IMR-90 (cell line): ENCODE measurements around the gene BPIFB2. TPM values are rescaled to one million over a fixed set of nuclear protein-coding genes. Genes with fewer than 3 reads are reported as not detected.

Experiments
- ATAC-seq: fragments of 200-7000 bp; cut with Tn5 transposase; 2 replicates; pipeline ENCODE4 v1.9.1; 2020; ENCODE audit warnings: low read depth, mild to moderate bottlenecking, moderate library complexity
- BruUV-seq: library from RNA; stranded (reverse); fragments of 400-500 nt; replicated peaks from 2 replicates; lab custom pipeline; 2021; lab: Mats Ljungman, UMichigan
- CTCF ChIA-PET: fragments of 300-600 bp; formaldehyde crosslinking; extraction: SDS; loops from one replicate; lab custom pipeline; 2021; ENCODE audit warnings: antibody characterized with exemption; lab: Yijun Ruan, JAX
- POLR2A ChIA-PET: fragments of 300-600 bp; sonication (Branson Sonifier 250); formaldehyde crosslinking; loops from one replicate; lab custom pipeline; 2022; ENCODE audit warnings: antibody characterized with exemption; ENCODE audit not compliant: unreplicated experiment; lab: Charles Lee
- DNase-seq: peaks from one replicate; pipeline ENCODE4 v3.0.0; 2013
- H2AFZ ChIP-seq: replicated peaks from 2 replicates; pipeline ENCODE3; 2013; ENCODE audit warnings: low read length, mild to moderate bottlenecking; ENCODE audit not compliant: poor library complexity
- H2AK5ac ChIP-seq: 2 replicates; pipeline ENCODE4 v1.6.1; 2013; ENCODE audit warnings: low read depth, low read length, inconsistent platforms
- H2AK9ac ChIP-seq: replicated peaks from 2 replicates; pipeline ENCODE3; 2013; ENCODE audit warnings: mild to moderate bottlenecking, low read depth, low read length, moderate library complexity; ENCODE audit not compliant: poor library complexity
- H2BK120ac ChIP-seq: 2 replicates; pipeline ENCODE4 v1.6.1; 2013; ENCODE audit warnings: low read depth, low read length, inconsistent platforms
- H2BK15ac ChIP-seq: 3 replicates; pipeline ENCODE4 v1.6.1; 2013; ENCODE audit warnings: low read depth, low read length, inconsistent platforms
- H2BK20ac ChIP-seq: 2 replicates; pipeline ENCODE4 v1.6.1; 2013; ENCODE audit warnings: low read depth, mild to moderate bottlenecking, inconsistent platforms, low read length, moderate library complexity
- H2BK5ac ChIP-seq: 2 replicates; pipeline ENCODE4 v1.6.1; 2013; ENCODE audit warnings: mild to moderate bottlenecking, low read depth, low read length, inconsistent platforms; ENCODE audit not compliant: poor library complexity, severe bottlenecking
- H3K14ac ChIP-seq: replicated peaks from 2 replicates; pipeline ENCODE4 v1.6.1; 2013; ENCODE audit warnings: low read depth, low read length, inconsistent platforms
- H3K18ac ChIP-seq: 2 replicates; pipeline ENCODE4 v1.6.1; 2013; ENCODE audit warnings: low read depth, low read length, control low read depth
- H3K23ac ChIP-seq: 2 replicates; pipeline ENCODE4 v1.6.1; 2013; ENCODE audit warnings: low read depth, low read length, inconsistent platforms
- H3K27ac ChIP-seq: 2 replicates; pipeline ENCODE4 v1.5.1; 2013; ENCODE audit warnings: mild to moderate bottlenecking, control low read depth, low read length; ENCODE audit not compliant: insufficient read depth
- H3K27me3 ChIP-seq: 2 replicates; pipeline ENCODE4 v1.6.1; 2013; ENCODE audit warnings: low read length; ENCODE audit not compliant: control insufficient read depth, insufficient read depth
- H3K36me3 ChIP-seq: 2 replicates; pipeline ENCODE4 v1.6.1; 2013; ENCODE audit warnings: low read length, mixed read lengths; ENCODE audit not compliant: control insufficient read depth, insufficient read depth
- H3K4ac ChIP-seq: 2 replicates; pipeline ENCODE4 v1.6.1; 2013; ENCODE audit warnings: low read depth, low read length, inconsistent platforms
- H3K4me1 ChIP-seq: 2 replicates; pipeline ENCODE4 v1.6.1; 2013; ENCODE audit warnings: low read length, mixed read lengths; ENCODE audit not compliant: control insufficient read depth, insufficient read depth
- H3K4me2 ChIP-seq: 2 replicates; pipeline ENCODE4 v1.6.1; 2013; ENCODE audit warnings: low read depth, mild to moderate bottlenecking, control low read depth, low read length, moderate library complexity
- H3K4me3 ChIP-seq: 2 replicates; pipeline ENCODE4 v1.5.1; 2013; ENCODE audit warnings: low read depth, mild to moderate bottlenecking, control low read depth, low read length, moderate library complexity; ENCODE audit not compliant: insufficient read depth
- H3K56ac ChIP-seq: 2 replicates; pipeline ENCODE4 v1.6.1; 2013; ENCODE audit warnings: low read length, inconsistent platforms; ENCODE audit not compliant: insufficient read depth; ENCODE audit errors: extremely low read depth
- H3K79me1 ChIP-seq, 2 experiments: 2 replicates each; pipeline ENCODE4 v1.6.1; 2013; ENCODE audit warnings: low read length in 2 of 2, inconsistent platforms in 1 of 2, low read depth in 1 of 2
- H3K9ac ChIP-seq: 2 replicates; pipeline ENCODE4 v1.6.1; 2013; ENCODE audit warnings: low read depth, low read length, control low read depth
- H3K9me1 ChIP-seq: 2 replicates; pipeline ENCODE4 v1.6.1; 2013; ENCODE audit warnings: low read length, inconsistent platforms; ENCODE audit not compliant: insufficient read depth
- H3K9me3 ChIP-seq: 2 replicates; pipeline ENCODE4 v1.6.1; 2013; ENCODE audit warnings: low read length; ENCODE audit not compliant: control insufficient read depth, insufficient read depth
- H4K20me1 ChIP-seq: 2 replicates; pipeline ENCODE4 v1.6.1; 2013; ENCODE audit warnings: low read length, inconsistent platforms; ENCODE audit not compliant: insufficient read depth
- H4K5ac ChIP-seq: 2 replicates; pipeline ENCODE4 v1.6.1; 2013; ENCODE audit warnings: mild to moderate bottlenecking, low read depth, low read length, control low read depth
- H4K8ac ChIP-seq, 2 experiments: 2 replicates each; pipeline ENCODE4 v1.6.1; 2013; ENCODE audit warnings: low read depth in 2 of 2, low read length in 2 of 2, control low read depth in 1 of 2, inconsistent platforms in 1 of 2
- H4K91ac ChIP-seq: 2 replicates; pipeline ENCODE4 v1.6.1; 2013; ENCODE audit warnings: low read depth, low read length, inconsistent platforms; ENCODE audit not compliant: insufficient read depth
- BHLHE40 ChIP-seq: fragments of 150-350 bp; IDR thresholded peaks from 2 replicates; pipeline ENCODE4 v1.6.1; 2016; ENCODE audit warnings: mild to moderate bottlenecking, low read depth, low read length
- CEBPB ChIP-seq: IDR thresholded peaks from 2 replicates; pipeline ENCODE4 v1.6.1; 2012; ENCODE audit warnings: low read depth, low read length, improper control_type of control experiment
- CHD1 ChIP-seq: IDR thresholded peaks from 2 replicates; pipeline ENCODE4 v1.6.1; 2012; ENCODE audit warnings: low read depth, low read length, improper control_type of control experiment
- CTCF ChIP-seq: conservative IDR thresholded peaks from 2 replicates; pipeline ENCODE4 v1.5.1; 2012; ENCODE audit warnings: mild to moderate bottlenecking, low read depth, low read length, improper control_type of control experiment
- ELK1 ChIP-seq: fragments of 150-350 bp; IDR thresholded peaks from 2 replicates; pipeline ENCODE4 v1.6.1; 2016; ENCODE audit warnings: low read depth, mild to moderate bottlenecking, low read length, moderate library complexity, borderline replicate concordance
- FOS ChIP-seq: fragments of 150-350 bp; IDR thresholded peaks from 2 replicates; pipeline ENCODE4 v1.6.1; 2016; ENCODE audit warnings: low read depth, low read length
- MAFK ChIP-seq: IDR thresholded peaks from 2 replicates; pipeline ENCODE4 v1.6.1; 2012; ENCODE audit warnings: low read depth, low read length, improper control_type of control experiment
- MAZ ChIP-seq: IDR thresholded peaks from 2 replicates; pipeline ENCODE4 v1.6.1; 2012; ENCODE audit warnings: low read depth, mild to moderate bottlenecking, low read length, improper control_type of control experiment, moderate library complexity, borderline replicate concordance
- MXI1 ChIP-seq: IDR thresholded peaks from 2 replicates; pipeline ENCODE4 v1.6.1; 2012; ENCODE audit warnings: low read depth, mild to moderate bottlenecking, low read length, moderate library complexity, borderline replicate concordance
- NFE2L2 ChIP-seq: fragments of 150-350 bp; IDR thresholded peaks from 2 replicates; pipeline ENCODE4 v1.6.1; 2016; ENCODE audit warnings: low read depth, mild to moderate bottlenecking, low read length
- POLR2A ChIP-seq: IDR thresholded peaks from 2 replicates; pipeline ENCODE4 v1.6.1; 2012; ENCODE audit warnings: mild to moderate bottlenecking, low read depth, low read length
- RAD21 ChIP-seq: IDR thresholded peaks from 2 replicates; pipeline ENCODE4 v1.6.1; 2012; ENCODE audit warnings: low read length, improper control_type of control experiment
- RCOR1 ChIP-seq: IDR thresholded peaks from 2 replicates; pipeline ENCODE4 v1.6.1; 2012; ENCODE audit warnings: mild to moderate bottlenecking, low read length, improper control_type of control experiment; ENCODE audit not compliant: insufficient replicate concordance
- RFX5 ChIP-seq: IDR thresholded peaks from 2 replicates; pipeline ENCODE4 v1.8.0; 2012; ENCODE audit warnings: low read depth, mild to moderate bottlenecking, low read length, moderate library complexity
- SMC3 ChIP-seq: fragments of 150-350 bp; IDR thresholded peaks from 2 replicates; pipeline ENCODE4 v1.6.1; 2016; ENCODE audit warnings: low read depth, mild to moderate bottlenecking, antibody characterized with exemption, low read length, moderate library complexity
- WGBS, 2 experiments: methylation state at CpG; one replicate each; pipeline versions ENCODE4 v1.1.5 to v1.1.7; 2013; ENCODE audit warnings: missing lambda C conversion rate in 2 of 2; ENCODE audit not compliant: insufficient read length in 1 of 2; ENCODE audit errors: extremely low coverage in 2 of 2; 5-methylcytosine and 5-hydroxymethylcytosine counted together
- dilution Hi-C: fragments of 300-500 bp; cut with HindIII; formaldehyde crosslinking; loops from one replicate; pipeline ENCODE4 v1.14.3; 2018; ENCODE audit warnings: low sequenced_read_pairs; ENCODE audit not compliant: unreplicated experiment
- in situ Hi-C: fragments of 300-500 bp; cut with MboI; formaldehyde crosslinking; loops from 3 replicates; pipeline ENCODE4 v1.14.3; 2019; ENCODE audit warnings: low sequenced_read_pairs, inconsistent platforms, mixed read lengths
- intact Hi-C: fragments of 100-400 bp; cut with micrococcal nuclease; formaldehyde crosslinking; loops from 2 replicates; pipeline ENCODE4 v1.10.0; 2022
- polyA plus RNA-seq, 3 experiments: library from polyadenylated mRNA; depleted of rRNA; stranded (reverse); fragments of >200 nt; gene quantifications; 2 replicates each; pipeline ENCODE4 v1.2.3, GENCODE V29; 2012; ENCODE audit warnings: low replicate concordance in 1 of 3
- total RNA-seq: library from RNA; depleted of rRNA; stranded (reverse); fragments of >200 nt; gene quantifications from 2 replicates; pipeline ENCODE4 v1.2.3, GENCODE V29; 2012
- TF ChIP-seq, protein P1 (sequence below): fragments of 150-350 bp; IDR thresholded peaks from 2 replicates; pipeline ENCODE4 v1.6.1; 2017; ENCODE audit warnings: mild to moderate bottlenecking, antibody characterized with exemption, low read length, low read depth

Gene BPIFB2
- total and polyA plus RNA-seq, 2 of the 4 experiments (the other 2 are of a cell fraction), result not detected

GRCh38 chr20:33059741-33060390 is 52.4 kb downstream of the BPIFB2 start:
- WGBS, 2 experiments, result 79% methylated on average over 12 of the region's 22 CpGs; no CpG with 5 or more reads in 1 of the 2 experiments
- H3K4me2 ChIP-seq, result no peak overlapping the region
- H3K9me1 ChIP-seq, result no peaks in the 10 kb centered on the region
- H2BK15ac ChIP-seq, result no peak overlapping the region
- H3K4ac ChIP-seq, result no peak overlapping the region
- TF ChIP-seq MXI1 (no peak), BHLHE40 (no peak), CTCF (no peak), ELK1 (no peak), FOS (no peak), MAZ (no peak), POLR2A (no peak), RFX5 (no peak), SMC3 (no peak), RCOR1 (no peak), NFE2L2 (no peak), CHD1 (no peak), MAFK (no peak), CEBPB (no peak), RAD21 (no peak)
- TF ChIP-seq, protein P1, sequence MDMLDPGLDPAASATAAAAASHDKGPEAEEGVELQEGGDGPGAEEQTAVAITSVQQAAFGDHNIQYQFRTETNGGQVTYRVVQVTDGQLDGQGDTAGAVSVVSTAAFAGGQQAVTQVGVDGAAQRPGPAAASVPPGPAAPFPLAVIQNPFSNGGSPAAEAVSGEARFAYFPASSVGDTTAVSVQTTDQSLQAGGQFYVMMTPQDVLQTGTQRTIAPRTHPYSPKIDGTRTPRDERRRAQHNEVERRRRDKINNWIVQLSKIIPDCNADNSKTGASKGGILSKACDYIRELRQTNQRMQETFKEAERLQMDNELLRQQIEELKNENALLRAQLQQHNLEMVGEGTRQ, result no peak
- no peaks in the 10 kb centered on the region for H3K9me3 ChIP-seq
- H4K20me1 ChIP-seq, result no peaks in the 10 kb centered on the region
- in situ Hi-C loops, result no loop called here
- no peak overlapping the region for H4K8ac ChIP-seq
- no peak overlapping the region for H2AK5ac ChIP-seq
- no peaks in the 10 kb centered on the region for H3K36me3 ChIP-seq
- H4K5ac ChIP-seq, result no peak overlapping the region
- H4K91ac ChIP-seq, result no peak overlapping the region
- no peak overlapping the region for H2AK9ac ChIP-seq
- ChIA-PET CTCF (no interaction called here), POLR2A (no interaction called here)
- BruUV-seq, result no TSS peak
- intact Hi-C loops, result no loop called here
- no peaks in the 10 kb centered on the region for H3K79me1 ChIP-seq
- H3K56ac ChIP-seq, result no peak overlapping the region
- H2BK120ac ChIP-seq, result no peak overlapping the region
- H2BK20ac ChIP-seq, result no peak overlapping the region
- H3K9ac ChIP-seq, result no peak overlapping the region
- no peak overlapping the region for H3K27ac ChIP-seq
- no peak overlapping the region for H2AFZ ChIP-seq
- H3K4me1 ChIP-seq, result no peaks in the 10 kb centered on the region
- H3K4me3 ChIP-seq, result no peak overlapping the region
- no peak overlapping the region for H3K23ac ChIP-seq
- no peak overlapping the region for H2BK5ac ChIP-seq
- no peak for ATAC-seq
- dilution Hi-C loops, result no loop called here
- H3K27me3 ChIP-seq, result peaks cover 6% of the 10 kb centered on the region; the same call in 1 of the 2 replicates
- H3K18ac ChIP-seq, result no peak overlapping the region
- no peak overlapping the region for H3K14ac ChIP-seq
- DNase-seq, result no peak
